HTERT RPE-1 (cell line): Measurements from ENCODE around the gene PNMA3.
"Not testable (repeated sequence)": the region's sequence is repeated elsewhere in the genome, so short reads cannot be mapped to it uniquely, and the experiment has no call there.

ENCODE experiments used
- in situ Hi-C: fragments of 300-500 bp; cut with MboI; formaldehyde crosslinking; loops from 4 replicates; pipeline ENCODE4 v1.14.3; 2020; ENCODE audit warnings: low sequenced_read_pairs

The PNMA3 gene

DNA sequence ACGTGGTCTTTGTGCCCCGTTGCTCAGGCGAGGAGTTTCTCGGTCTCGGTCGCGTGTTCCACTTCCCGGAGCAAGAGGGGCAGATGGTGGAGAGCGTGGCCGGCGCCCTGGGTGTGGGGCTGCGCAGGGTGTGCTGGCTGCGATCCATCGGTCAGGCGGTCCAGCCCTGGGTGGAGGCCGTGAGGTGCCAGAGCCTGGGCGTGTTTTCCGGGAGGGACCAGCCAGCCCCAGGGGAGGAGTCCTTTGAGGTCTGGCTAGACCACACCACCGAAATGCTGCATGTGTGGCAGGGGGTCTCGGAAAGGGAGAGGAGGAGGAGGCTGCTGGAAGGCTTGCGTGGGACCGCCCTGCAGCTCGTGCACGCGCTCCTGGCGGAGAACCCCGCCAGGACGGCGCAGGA is 17.1 kb downstream of the PNMA3 start:
- in situ Hi-C loops = not testable (repeated sequence)

DNA sequence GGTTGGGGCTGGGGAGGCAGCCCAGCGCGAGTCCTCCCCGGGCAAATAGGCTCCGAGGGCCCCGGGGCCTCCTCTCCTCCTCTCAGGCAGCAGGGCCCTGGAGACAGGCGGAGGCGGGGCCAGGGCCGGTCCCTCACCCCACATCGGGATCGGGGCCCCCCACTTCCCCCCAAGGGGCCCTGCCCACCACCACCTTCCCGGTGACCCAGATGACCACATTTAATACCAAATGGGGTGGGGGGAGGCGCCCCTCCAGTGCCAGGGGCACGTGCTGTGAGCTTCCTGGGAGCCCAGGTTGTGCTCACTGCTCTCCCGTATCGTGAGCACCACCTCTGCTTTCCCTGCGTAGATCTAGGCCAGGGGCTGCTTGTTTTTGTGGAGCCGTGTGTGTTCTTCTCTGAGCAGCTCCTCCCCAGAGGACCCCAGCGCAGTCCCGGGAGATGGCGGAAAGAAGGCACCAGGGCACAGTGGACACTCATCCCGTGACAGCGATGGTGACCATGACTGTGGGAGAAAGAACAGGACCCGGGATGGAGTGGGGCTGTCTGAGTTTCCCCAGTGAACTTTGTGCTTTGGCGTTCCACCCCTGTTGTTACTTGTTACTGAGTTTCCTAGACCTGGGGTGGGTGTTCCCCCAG is 18.1 kb downstream of the PNMA3 start:
- in situ Hi-C loops = no loop called here

- in situ Hi-C loops = no loop called here
These were observed 18.7 kb downstream of the PNMA3 start for GRCh38 chrX:153074935-153075334.

DNA sequence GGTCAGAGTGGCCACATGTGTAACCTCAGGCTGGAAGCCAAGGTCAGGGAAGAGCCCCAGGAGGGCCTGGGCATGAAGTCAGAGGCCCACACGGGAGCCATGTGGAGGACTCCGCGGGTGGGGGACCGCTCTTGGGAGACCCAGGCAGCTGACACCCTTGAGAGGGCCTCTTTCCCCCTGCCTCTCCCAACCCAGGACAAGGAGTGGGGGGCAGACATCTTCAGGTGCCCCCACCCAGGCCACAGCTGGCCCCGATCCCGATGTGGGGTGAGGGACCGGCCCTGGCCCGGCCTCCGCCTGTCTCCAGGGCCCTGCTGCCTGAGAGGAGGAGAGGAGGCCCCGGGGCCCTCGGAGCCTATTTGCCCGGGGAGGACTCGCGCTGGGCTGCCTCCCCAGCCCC is 19.1 kb downstream of the PNMA3 start:
- in situ Hi-C loops = no loop called here

DNA sequence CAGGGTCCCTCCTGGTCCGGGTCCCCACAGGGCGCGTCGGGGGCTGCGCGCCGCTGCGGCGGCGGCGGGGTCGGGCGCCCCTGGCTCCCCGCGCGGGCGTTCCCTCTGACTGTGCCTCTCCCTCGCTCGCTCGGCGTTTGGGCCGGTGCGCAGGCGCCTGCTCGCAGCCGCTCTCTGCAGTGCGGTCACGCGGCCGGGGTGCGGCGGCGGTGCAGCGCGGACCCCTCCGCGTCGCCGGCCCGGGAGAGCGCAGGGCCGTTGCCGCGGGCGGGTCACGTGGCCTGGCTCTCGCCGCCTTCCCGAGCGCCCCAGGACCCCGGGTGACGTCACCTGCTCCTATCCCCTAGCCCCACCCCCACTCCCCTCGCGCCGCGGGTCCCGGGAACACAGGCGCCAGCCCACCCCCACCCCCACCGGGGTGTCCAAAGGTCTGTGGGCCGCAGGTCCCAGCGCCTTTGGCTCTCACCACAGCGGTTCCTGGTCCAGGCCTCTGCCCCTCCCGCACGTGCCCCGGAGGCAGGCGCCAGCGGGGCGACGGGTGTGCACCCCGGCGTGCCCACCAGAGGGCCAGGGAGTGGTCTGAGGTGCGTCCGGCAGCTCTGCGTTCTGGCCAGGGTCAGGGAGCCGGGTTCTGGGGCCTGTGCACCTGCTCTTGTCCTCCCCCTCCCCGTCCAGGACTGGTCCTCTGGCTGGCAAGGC is 21.3 kb downstream of the PNMA3 start:
- in situ Hi-C loops = not testable (repeated sequence)

DNA sequence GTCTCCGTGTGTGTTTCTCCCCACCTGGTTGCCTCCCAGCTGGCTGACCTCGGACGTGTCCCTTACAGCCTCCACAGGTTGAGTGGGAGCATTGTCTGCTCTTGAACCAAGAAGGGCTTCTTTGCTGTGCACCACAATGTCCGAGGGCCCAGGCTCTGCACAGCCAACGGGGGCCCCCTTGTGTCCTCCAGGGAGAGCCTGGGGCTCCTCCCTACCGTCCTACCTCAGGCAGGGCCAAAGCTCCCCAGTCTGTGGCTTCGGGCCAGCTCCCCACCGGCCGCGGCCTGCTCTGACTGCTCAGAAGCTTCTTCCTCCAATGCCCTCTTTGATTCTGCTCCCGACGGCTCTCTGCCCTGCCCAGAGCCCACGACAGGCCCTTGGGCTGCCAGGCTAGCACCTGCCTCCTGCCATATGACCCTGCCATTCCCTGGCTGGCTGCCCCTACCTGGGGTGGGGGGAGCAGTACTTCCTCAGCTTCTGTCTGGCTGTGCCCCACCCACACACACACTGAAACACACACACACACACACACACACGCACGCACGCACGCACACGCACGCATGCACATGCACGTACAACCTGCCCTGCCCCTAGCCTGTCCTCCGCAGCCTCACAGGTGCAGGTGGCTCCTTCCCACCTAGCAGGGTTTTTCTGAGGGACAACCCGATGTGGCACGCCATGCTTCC is 27.1 kb downstream of the PNMA3 start:
- in situ Hi-C loops = not testable (repeated sequence)

DNA sequence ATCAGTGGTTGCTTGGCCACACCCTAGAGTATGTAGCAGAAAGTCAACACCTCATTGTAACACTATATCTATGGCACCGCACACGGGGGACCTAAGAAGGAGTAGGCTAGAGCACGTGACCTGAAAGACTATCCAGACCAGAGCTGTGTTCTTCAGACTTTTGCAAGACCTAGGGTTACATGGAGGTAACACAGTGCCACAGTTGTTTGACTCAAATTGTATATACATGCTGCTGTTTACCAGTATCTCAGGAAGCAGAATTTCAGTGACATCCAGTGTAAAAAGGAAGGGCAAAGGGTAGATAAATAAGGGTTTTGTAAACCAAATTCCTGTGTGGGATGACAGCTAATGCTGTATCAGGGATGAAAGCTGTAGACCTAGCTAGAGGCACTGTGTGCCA is 46.1 kb downstream of the PNMA3 start:
- in situ Hi-C loops = no loop called here

DNA sequence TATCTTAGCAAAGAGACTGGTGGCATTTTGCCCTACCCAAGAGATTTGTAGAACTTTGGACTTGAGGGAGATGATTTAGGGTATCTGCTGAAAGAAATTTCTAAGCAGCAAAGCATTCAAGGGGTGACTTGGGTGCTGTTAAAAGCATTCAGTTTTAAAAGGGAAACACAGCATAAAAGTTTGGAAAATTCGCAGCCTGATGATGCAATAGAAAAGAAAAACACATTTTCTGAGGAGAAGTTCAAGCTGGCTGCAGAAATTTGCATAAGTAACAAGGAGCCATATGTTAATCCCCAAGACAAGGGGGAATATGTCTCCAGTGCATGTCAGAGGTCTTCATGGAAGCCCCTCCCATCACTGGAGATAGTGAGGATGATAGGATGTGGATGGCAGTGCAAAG is 48.7 kb downstream of the PNMA3 start:
- in situ Hi-C loops = not testable (repeated sequence)

DNA sequence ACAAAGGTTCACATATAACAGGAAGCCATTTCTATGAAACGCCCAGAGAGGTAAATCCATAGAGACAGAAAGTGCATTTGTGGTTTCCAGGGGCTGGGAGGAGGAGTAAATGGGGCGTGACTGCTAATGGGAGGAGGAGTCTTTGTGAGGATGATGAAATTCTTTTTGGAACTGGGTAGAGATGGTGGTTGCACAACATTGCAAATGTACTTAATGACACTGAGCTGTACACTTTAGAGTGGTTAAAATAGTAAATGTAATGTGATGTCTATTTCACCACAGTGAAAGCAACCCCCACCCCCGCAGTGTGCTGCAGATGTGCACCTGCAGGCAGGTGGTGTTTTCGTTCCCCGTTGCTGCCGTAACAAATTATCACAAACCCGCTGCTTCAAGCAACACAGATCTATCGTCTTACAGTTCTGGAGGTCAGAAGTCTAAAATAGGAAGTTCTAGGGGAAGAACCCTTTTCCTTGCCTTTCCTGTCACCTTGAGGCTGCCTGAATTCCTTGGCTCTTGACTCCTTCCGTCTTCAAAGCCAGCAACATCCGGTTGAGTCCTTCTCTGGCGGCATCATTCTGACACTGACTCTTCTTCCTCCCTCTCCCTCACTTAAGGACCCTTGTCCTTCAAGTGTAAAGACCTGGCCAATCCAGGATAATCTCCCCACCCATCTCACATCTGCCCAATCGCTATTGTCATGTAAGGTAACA is 50.0 kb downstream of the PNMA3 start:
- in situ Hi-C loops = not testable (repeated sequence)
